Muscle layer of duodenum (tissue), 2 donors: Measurements from ENCODE around the gene CEACAM16.
A peak's percentile ranks its signal among the peaks of the same experiment; 100 is the strongest.

Experiments used
- H3K27ac ChIP-seq: one replicate; pipeline ENCODE4 v1.7.0; 2013; ENCODE audit warnings: mild to moderate bottlenecking, low read length
- H3K27me3 ChIP-seq: one replicate; pipeline ENCODE4 v1.7.0; 2013; ENCODE audit warnings: low read depth, mild to moderate bottlenecking, control low read depth, low read length
- H3K36me3 ChIP-seq, 2 donors: one replicate each; pipeline ENCODE4 v1.7.0; 2013; ENCODE audit warnings: low read length in 2 of 2, control low read depth in 1 of 2, mild to moderate bottlenecking in 1 of 2; ENCODE audit not compliant: insufficient read depth in 2 of 2, control insufficient read depth in 1 of 2
- H3K4me1 ChIP-seq, 2 donors: one replicate each; pipeline ENCODE4 v1.7.0; 2013; ENCODE audit warnings: low read length in 2 of 2, mild to moderate bottlenecking in 2 of 2, control low read depth in 1 of 2, moderate library complexity in 1 of 2; ENCODE audit not compliant: insufficient read depth in 2 of 2, control insufficient read depth in 1 of 2
- H3K4me3 ChIP-seq, 2 donors: one replicate each; pipeline ENCODE4 v1.7.0; 2013; ENCODE audit warnings: low read length in 2 of 2, low read depth in 1 of 2, mild to moderate bottlenecking in 1 of 2
- H3K9me3 ChIP-seq, 2 donors: one replicate each; pipeline ENCODE4 v1.7.0; 2013; ENCODE audit warnings: low read length in 2 of 2, control low read depth in 1 of 2, mild to moderate bottlenecking in 1 of 2; ENCODE audit not compliant: control insufficient read depth in 1 of 2
- donor health status: healthy.

Gene CEACAM16

DNA sequence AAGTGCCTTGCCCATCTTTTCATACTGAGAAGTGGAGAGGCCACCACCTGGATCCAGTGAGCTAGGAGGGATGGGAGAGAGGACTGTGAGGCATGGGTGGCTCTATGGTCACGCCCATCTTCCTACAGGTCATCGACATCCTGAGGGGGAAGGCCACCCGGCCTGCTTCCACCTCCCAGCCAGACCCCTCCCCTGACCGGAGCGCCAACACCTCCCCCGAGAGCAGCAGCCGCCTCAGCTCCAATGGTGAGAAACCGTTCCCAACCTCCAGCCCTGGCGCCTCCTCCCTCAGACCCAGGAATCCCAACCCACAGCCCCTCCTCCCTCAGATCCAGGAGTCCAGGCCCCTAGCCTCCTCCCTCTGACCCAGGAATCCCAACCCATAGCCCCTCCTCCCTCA is 59.6 kb downstream of the CEACAM16 start:
- H3K9me3 ChIP-seq = no peaks in the 10 kb centered on the region
- H3K4me3 ChIP-seq = peak overlapping the region in 1 of 2 donors; percentile 71
- H3K4me1 ChIP-seq = peaks cover 14 to 32% of the 10 kb centered on the region in 2 donors
- H3K36me3 ChIP-seq = peaks cover 27 to 29% of the 10 kb centered on the region in 2 donors
- no peaks in the 10 kb centered on the region for H3K27me3 ChIP-seq
- H3K27ac ChIP-seq = no peak overlapping the region

DNA sequence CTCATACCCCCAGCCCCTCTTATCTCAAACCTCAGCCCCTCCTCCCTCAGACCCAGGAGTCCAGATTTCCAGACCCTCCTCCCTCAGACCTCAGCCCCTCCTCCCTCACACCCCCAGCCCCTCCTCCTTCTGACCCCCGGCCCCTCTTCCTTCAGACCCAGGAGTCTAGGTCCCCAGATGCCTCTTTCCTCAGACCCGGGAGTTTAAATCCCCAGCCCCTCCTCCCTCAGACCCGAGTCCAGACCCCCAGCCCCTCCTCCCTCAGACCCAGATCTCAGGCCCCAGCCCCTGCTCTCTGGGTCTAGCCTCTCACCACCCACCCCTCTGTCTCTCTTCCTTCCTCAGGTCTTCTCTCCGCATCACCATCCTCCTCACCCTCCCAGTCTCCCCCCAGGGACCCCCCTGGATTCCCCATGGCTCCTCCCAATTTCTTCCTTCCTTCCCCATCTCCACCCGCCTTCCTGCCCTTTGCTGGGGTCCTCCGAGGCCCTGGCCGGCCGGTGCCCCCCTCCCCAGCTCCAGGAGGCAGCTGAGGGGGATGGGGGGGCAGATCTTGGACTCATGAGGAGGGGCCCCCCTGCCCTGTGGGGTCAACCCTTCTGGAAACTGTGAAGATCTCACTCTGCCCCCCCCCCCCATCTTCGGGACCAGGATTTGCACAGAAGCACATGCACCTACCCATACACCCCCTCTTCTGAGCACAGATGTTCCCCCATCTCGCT is 60.3 kb downstream of the CEACAM16 start:
- no peak overlapping the region for H3K27ac ChIP-seq
- H3K4me3 ChIP-seq = no peak overlapping the region

More for the DNA sequence above, 60.3 kb downstream of the CEACAM16 start:
- Histone ChIP-seq H3K36me3 (peaks cover 27 to 29% of the 10 kb centered on the region in 2 donors), H3K4me1 (peaks cover 14 to 32% of the 10 kb centered on the region in 2 donors), H3K27me3 (no peaks in the 10 kb centered on the region), H3K9me3 (no peaks in the 10 kb centered on the region)
